Activated naive CD4-positive, alpha-beta T cell treated with anti-CD3 and anti-CD28 coated beads for 36 hours (primary cell): ENCODE measurements around the gene CREB3L1. TPM values are rescaled to one million over a fixed set of nuclear protein-coding genes. Genes with fewer than 3 reads are reported as not detected.

Source experiments
- CTCF ChIA-PET: fragments of 350-600 bp; sonication (Branson Sonifier 250); formaldehyde crosslinking; loops from one replicate; lab custom pipeline; 2021; ENCODE audit warnings: antibody characterized with exemption; lab: Charles Lee
- DNase-seq: peaks from one replicate; pipeline ENCODE4 v3.0.0-alpha.2; 2020
- H3K27ac Mint-ChIP-seq: one replicate; pipeline ENCODE4 v1.8.0; 2021; ENCODE audit warnings: mild to moderate bottlenecking, mixed read lengths
- H3K27me3 Mint-ChIP-seq: one replicate; pipeline ENCODE4 v1.8.0; 2021; ENCODE audit warnings: low read depth, mixed read lengths
- H3K36me3 Mint-ChIP-seq: one replicate; pipeline ENCODE4 v1.8.0; 2021; ENCODE audit warnings: low read depth, mixed read lengths
- H3K4me1 Mint-ChIP-seq: one replicate; pipeline ENCODE4 v1.8.0; 2021; ENCODE audit warnings: low read depth, mixed read lengths
- H3K4me3 Mint-ChIP-seq: one replicate; pipeline ENCODE4 v1.8.0; 2021; ENCODE audit warnings: mild to moderate bottlenecking, moderate library complexity, mixed read lengths
- H3K9me3 Mint-ChIP-seq: one replicate; pipeline ENCODE4 v1.8.0; 2021; ENCODE audit warnings: mixed read lengths
- intact Hi-C: fragments of 100-400 bp; cut with micrococcal nuclease; formaldehyde crosslinking; loops from one replicate; pipeline ENCODE4 v1.15.1; 2023
- total RNA-seq, 2 experiments: library from RNA; stranded (reverse); gene quantifications; one replicate each; pipeline ENCODE4 v1.2.3, GENCODE V29; 2021

Gene CREB3L1
- total RNA-seq, 2 experiments from 2014 or later = 0.12 TPM

DNA sequence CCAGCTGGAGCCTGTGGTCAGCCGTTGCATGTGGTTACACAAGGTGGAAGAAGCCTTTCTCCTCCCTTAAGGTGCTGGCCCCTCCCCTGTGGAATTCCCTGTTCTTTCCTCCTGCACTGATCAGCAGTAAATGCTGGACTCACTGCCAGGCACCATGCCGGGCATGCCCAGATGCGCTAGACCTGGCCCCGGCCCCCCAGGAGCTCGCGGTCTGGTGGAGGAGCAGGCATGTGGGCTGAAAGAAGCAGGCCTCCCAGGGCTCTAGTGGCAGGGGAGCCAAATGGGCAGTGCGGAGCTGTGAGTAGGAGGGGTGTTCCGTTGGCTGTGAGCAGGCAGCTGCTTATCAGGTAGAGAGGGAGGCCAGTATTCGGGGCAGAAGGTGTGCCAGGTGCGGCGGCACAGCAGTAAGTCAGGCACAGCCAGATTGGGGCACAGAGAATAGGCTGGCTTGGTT is 80.0 kb downstream of the CREB3L1 start:
- H3K27me3 Mint-ChIP-seq = no peaks in the 10 kb centered on the region
- CTCF ChIA-PET = interaction anchor here (0.6 to 1.1 kb wide), 4 partner anchors 9 to 915 kb away, joined by 3 to 5 read pairs (median 4); no protein-coding TSS in a partner anchor
- intact Hi-C loops = no loop called here
- H3K9me3 Mint-ChIP-seq = no peaks in the 10 kb centered on the region
- no peak for DNase-seq
- peak overlapping the region; percentile 68 for H3K27ac Mint-ChIP-seq
- peaks cover 70% of the 10 kb centered on the region for H3K4me1 Mint-ChIP-seq
- no peak overlapping the region for H3K4me3 Mint-ChIP-seq
- no peaks in the 10 kb centered on the region for H3K36me3 Mint-ChIP-seq

DNA sequence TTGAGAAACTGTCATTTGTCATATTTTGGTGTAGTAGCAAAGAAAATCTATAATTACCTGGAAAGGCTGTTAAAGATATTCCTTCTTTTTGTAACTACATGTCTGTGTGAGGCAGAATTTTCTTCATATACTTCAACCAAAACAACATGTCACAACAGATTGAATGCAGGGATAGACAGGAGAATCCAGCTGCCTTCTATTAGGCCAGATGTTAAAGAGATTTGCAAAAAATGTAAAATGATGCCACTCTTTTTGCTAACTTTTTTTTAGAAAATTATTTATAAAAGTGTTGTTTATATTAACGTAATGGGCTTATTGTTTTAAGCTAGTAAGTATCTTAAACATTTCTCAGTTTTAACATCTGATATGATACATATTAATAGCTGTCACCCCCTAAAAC is 82.5 kb downstream of the CREB3L1 start:
- no peak for DNase-seq
- Mint-ChIP-seq H3K4me3 (no peak overlapping the region), H3K4me1 (peaks cover 65% of the 10 kb centered on the region), H3K27ac (peak overlapping the region; percentile 95), H3K27me3 (no peaks in the 10 kb centered on the region), H3K9me3 (no peaks in the 10 kb centered on the region), H3K36me3 (peaks cover 3% of the 10 kb centered on the region)
- CTCF ChIA-PET = interaction anchor here (1.0 to 15.3 kb wide), 5 partner anchors 9 to 51 kb away, joined by 3 to 368 read pairs (median 8); partner anchors contain the start of gene DGKZ
- intact Hi-C loops = loop anchor here (2.0 kb wide), 1 partner anchor 13 kb away; the partner anchor contains the start of gene DGKZ

DNA sequence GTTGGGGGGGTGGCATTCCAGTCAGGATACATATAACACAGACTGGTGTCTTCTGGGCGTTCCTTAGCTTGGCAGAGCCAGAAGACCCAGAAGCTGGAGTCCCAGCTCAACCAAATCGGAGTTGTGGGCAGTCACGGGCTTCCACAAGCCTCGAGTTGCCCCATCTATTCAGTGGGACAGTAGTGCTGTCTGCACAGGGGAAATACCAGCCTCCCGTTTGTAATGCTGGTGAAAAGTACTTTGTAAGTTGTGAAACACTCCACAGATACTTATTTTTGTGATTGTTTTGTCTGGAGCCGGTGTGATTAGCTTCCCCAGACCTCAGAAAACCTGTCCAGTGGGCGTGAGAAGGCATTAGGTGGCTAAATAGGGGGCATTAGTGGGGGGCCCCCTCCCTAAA is 83.4 kb downstream of the CREB3L1 start:
- Mint-ChIP-seq H3K27ac (peak overlapping the region; percentile 95), H3K4me1 (peaks cover 64% of the 10 kb centered on the region), H3K4me3 (peak overlapping the region; percentile 78), H3K36me3 (peaks cover 3% of the 10 kb centered on the region), H3K27me3 (no peaks in the 10 kb centered on the region), H3K9me3 (no peaks in the 10 kb centered on the region)
- intact Hi-C loops = loop anchor here (1.0 to 2.0 kb wide), 2 partner anchors 9 to 14 kb away; partner anchors contain the start of gene DGKZ
- no peak for DNase-seq
- CTCF ChIA-PET = interaction anchor here (0.8 to 15.3 kb wide), 9 partner anchors 8 to 122 kb away, joined by 3 to 368 read pairs (median 5); partner anchors contain the start of gene DGKZ

DNA sequence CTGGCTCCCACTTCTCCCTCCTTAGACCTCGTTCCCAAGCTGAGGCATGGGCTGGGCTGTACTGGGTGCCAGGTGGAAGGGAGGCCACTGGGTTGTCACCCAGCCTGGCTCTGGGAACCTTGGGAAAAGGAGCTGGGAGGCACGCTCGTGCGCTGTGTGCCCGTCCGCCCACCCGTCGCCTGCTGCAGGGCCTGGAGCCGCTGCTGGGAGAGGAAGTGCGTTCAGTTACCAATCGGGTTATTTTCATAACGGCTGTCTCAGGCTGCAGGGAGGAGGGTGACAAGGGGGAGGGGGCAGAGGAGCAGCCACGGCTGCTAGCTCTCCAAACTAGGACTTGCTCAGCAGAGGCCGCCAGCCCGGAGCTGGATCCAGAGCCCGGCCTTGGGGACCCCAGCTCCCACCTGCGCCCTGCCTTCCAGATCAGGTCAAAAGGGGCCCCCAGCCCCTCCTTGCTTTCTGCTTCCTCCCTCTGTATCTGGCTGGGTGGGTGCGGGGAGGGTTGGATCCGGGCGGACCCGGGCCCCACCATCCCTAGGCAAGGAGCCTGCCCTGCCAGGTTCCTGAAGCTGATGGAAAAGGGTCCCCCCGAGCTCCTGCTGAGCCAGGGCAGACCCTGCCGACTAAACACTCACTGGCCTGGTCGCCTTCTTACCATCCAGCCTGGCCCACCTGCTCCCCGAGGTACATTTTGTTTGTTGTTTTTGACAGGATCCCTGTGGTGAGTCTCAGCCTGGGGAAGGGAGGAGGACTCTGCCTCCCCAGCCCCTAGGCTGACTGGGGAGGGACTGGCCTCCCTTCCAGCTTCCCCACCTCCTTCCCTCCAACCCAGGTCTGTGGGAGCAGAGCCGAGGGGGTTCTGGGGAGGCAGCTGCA is 84.1 kb downstream of the CREB3L1 start:
- CTCF ChIA-PET = interaction anchor here (0.5 to 15.3 kb wide), 9 partner anchors 12 to 214 kb away, joined by 3 to 368 read pairs (median 5); partner anchors contain the start of gene DGKZ
- DNase-seq = peak; percentile 87
- no peaks in the 10 kb centered on the region for H3K27me3 Mint-ChIP-seq
- peaks cover 3% of the 10 kb centered on the region for H3K36me3 Mint-ChIP-seq
- intact Hi-C loops = loop anchor here (1.0 to 2.0 kb wide), 2 partner anchors 9 to 15 kb away; partner anchors contain the start of gene DGKZ
- peaks cover 58% of the 10 kb centered on the region for H3K4me1 Mint-ChIP-seq
- peak overlapping the region; percentile 95 for H3K27ac Mint-ChIP-seq
- peak overlapping the region; percentile 78 for H3K4me3 Mint-ChIP-seq
- H3K9me3 Mint-ChIP-seq = no peaks in the 10 kb centered on the region

DNA sequence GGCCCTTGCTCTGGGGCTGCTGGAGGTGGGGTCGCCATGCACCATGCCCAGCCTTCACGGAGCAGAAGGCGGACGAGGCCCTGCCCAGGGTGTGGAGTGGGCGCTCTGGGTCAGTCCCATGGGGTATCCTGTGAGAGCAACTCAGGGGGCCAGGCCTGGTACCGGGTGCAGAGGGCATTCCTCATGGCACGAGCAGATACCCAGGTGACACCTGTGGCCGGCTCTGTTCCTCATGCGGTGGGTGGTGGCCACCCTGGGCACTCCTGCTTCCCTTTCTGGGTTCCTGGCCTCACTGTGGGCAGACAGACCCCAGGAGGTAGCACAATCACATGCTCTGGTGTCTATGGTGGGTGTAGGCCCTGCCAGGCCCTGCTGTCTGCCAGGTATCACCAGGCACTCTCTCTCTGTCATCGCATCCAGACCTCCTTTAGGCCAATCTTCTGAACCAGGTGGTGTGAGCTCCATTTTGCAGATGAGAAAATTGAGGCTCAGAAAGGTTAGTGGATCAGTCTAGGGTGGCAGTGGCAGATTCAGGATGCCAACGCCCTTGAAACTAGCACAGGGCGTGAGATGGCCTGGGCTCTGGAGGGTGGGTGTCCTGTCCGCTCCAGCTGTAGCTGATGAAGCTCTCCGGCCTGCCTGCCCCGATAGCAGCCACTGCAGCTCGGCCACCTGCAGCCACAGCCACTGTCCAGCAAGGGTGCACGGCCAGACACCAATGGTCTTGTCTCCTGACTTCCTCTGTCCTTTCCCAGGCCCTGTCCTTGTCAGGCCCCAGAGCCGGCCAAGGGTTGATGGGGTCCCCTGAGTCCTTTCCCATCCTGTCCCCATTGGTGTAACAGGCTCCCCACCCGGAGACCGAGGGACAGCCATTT is 84.9 kb downstream of the CREB3L1 start:
- Mint-ChIP-seq H3K4me1 (peaks cover 56% of the 10 kb centered on the region), H3K36me3 (peaks cover 3% of the 10 kb centered on the region), H3K4me3 (peak overlapping the region; percentile 78), H3K27me3 (no peaks in the 10 kb centered on the region), H3K9me3 (no peaks in the 10 kb centered on the region), H3K27ac (peak overlapping the region; percentile 95)
- DNase-seq = no peak
- CTCF ChIA-PET = interaction anchor here (1.3 to 15.3 kb wide), 2 partner anchors 12 to 48 kb away, joined by 10 to 368 read pairs; partner anchors contain the start of gene DGKZ
- intact Hi-C loops = no loop called here

DNA sequence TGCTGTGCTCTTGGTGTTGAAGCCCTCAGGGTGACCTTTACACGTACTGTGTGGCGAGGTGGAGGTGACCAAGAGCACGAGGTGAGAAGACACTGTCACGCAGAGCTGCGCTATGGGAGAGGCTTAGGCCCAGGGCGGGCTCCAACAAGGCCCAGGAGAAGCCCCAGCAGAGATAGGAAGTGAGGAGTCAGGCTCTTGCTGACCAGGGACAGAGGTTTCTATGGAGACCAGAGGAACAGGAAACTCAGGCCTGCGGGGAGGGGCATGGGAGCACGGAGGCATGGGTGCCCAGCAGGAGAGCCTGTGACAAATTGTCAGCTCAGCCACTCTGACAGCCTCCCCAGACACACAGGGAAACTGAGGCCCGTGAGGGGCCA is 85.6 kb downstream of the CREB3L1 start:
- intact Hi-C loops = no loop called here
- Mint-ChIP-seq H3K4me1 (peaks cover 52% of the 10 kb centered on the region), H3K4me3 (peak overlapping the region; percentile 78), H3K27me3 (no peaks in the 10 kb centered on the region), H3K36me3 (peaks cover 3% of the 10 kb centered on the region), H3K9me3 (no peaks in the 10 kb centered on the region), H3K27ac (peak overlapping the region; percentile 95)
- CTCF ChIA-PET = interaction anchor here (1.0 to 15.3 kb wide), 2 partner anchors 13 to 26 kb away, joined by 3 to 368 read pairs; partner anchors contain the start of gene DGKZ
- DNase-seq = no peak

DNA sequence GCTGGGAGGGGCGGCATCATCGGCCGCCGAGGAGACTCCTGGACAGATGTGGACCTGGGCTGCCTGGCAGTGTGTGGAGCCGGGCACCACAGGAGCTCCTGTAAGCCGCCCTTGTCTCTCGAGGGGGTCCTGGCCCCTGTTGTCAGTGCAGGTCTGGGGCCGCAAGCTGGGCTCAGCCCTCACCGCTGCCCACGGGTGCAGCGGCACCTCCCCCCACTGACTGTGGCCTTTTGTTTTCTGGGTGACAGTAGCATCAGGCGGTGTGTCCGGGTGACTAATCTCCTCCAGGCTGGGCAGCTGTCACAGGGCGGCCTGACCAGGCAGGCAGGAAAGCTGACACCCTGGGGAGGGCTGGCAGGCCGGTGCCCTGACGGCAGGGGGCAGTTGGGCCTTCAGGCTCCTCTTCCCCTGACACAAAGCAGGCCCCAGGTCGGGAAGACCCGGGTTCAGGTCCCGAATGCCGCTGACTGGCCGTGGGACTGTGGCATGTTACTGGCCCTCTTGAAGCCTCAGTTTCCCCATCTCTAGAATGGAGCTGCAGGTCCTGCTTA is 86.1 kb downstream of the CREB3L1 start:
- H3K4me3 Mint-ChIP-seq = no peak overlapping the region
- H3K27me3 Mint-ChIP-seq = no peaks in the 10 kb centered on the region
- intact Hi-C loops = no loop called here
- CTCF ChIA-PET = interaction anchor here (0.6 to 15.3 kb wide), 3 partner anchors 14 to 174 kb away, joined by 3 to 368 read pairs (median 3); partner anchors contain the start of gene DGKZ
- H3K9me3 Mint-ChIP-seq = no peaks in the 10 kb centered on the region
- H3K36me3 Mint-ChIP-seq = peaks cover 6% of the 10 kb centered on the region
- H3K27ac Mint-ChIP-seq = no peak overlapping the region
- peaks cover 49% of the 10 kb centered on the region for H3K4me1 Mint-ChIP-seq
- no peak for DNase-seq

DNA sequence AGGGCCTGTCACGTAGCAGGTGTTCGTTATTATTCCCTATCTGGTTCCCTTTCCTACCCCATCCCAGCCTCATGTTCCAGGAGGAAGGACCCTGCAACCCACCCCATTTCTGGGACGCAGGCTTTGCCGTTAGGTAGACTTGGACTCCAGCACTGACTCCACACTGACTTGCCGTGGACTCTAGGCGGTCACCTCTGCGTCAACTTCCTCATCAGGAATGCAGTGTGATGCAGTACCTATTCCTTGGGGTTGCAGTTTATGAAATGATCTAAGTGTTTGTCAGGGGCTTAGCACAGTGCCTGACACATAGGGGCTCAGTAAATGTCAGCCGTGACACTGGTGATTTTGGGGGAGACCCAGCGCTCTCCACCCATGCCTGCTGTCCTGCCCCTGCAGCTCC is 86.6 kb downstream of the CREB3L1 start:
- intact Hi-C loops = no loop called here
- Mint-ChIP-seq H3K4me1 (peaks cover 49% of the 10 kb centered on the region), H3K4me3 (no peak overlapping the region), H3K27me3 (no peaks in the 10 kb centered on the region), H3K9me3 (no peaks in the 10 kb centered on the region), H3K27ac (peak overlapping the region; percentile 16), H3K36me3 (peaks cover 8% of the 10 kb centered on the region)
- CTCF ChIA-PET = interaction anchor here (0.6 to 15.3 kb wide), 5 partner anchors 14 to 173 kb away, joined by 3 to 368 read pairs (median 5); partner anchors contain the start of gene DGKZ
- DNase-seq = no peak

DNA sequence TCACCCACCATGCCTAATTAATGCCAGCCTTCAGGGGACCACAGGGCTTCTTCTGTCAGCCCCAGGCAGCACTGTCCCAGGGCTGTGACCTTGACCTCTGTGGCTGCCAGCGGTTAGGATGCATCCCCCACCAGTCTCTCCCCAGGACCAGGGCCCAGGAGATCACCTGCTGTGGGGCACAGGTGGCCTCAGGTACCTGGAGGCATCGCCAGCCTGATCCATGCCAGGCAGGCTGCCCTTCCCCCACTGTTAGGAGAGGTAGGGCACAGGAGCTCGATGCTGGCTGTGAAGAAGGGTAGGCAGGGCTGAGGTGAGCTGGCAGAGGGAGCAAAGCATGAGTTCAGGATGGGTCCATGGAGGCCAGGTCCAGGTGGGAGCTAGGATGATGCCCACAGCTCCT is 87.3 kb downstream of the CREB3L1 start:
- Mint-ChIP-seq H3K9me3 (no peaks in the 10 kb centered on the region), H3K36me3 (peaks cover 11% of the 10 kb centered on the region), H3K4me1 (peaks cover 48% of the 10 kb centered on the region), H3K27me3 (no peaks in the 10 kb centered on the region), H3K4me3 (no peak overlapping the region), H3K27ac (peak overlapping the region; percentile 47)
- DNase-seq = no peak
- intact Hi-C loops = no loop called here
- CTCF ChIA-PET = interaction anchor here (1.4 to 15.3 kb wide), 5 partner anchors 13 to 125 kb away, joined by 3 to 368 read pairs (median 5); partner anchors contain the start of gene DGKZ

DNA sequence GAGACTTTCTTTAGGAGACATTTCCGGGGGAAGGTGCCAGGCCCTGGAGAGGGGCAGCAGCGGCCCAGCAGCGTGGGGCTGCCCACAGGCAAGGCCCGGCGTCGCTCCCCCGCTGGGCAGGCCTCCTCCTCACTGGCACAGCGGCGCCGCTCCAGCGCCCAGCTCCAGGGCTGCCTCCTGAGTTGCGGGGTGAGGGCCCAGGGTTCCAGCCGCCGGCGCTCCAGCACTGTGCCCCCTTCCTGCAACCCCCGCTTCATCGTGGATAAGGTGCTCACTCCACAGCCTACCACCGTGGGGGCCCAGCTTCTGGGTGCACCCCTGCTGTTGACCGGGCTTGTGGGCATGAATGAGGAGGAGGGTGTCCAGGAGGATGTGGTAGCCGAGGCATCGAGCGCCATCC is 88.8 kb downstream of the CREB3L1 start:
- peaks cover 16% of the 10 kb centered on the region for H3K36me3 Mint-ChIP-seq
- H3K4me1 Mint-ChIP-seq = peaks cover 36% of the 10 kb centered on the region
- no peaks in the 10 kb centered on the region for H3K9me3 Mint-ChIP-seq
- CTCF ChIA-PET = interaction anchor here (1.0 to 15.3 kb wide), 8 partner anchors 9 to 127 kb away, joined by 4 to 368 read pairs (median 7); partner anchors contain the start of gene DGKZ
- no peak overlapping the region for H3K4me3 Mint-ChIP-seq
- DNase-seq = no peak
- H3K27me3 Mint-ChIP-seq = no peaks in the 10 kb centered on the region
- no peak overlapping the region for H3K27ac Mint-ChIP-seq
- intact Hi-C loops = no loop called here

DNA sequence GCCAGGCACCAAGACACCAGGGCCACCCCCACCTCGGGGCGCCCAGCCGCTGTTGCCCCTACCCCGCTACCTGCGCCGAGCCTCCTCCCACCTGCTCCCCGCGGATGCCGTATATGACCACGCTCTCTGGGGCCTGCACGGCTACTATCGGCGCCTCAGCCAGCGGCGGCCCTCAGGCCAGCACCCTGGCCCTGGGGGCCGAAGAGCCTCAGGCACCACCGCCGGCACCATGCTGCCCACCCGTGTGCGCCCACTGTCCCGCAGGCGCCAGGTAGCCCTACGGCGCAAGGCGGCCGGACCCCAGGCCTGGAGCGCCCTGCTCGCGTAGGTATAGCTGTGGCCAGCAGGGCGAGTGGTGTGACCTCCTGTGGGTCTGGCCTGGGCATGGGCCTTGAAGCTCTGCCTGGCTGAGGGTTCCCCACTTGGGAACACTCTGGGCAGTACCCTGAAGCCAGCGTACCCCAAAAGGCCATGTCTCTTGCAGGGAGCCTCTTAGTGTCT is 89.2 kb downstream of the CREB3L1 start:
- peaks cover 33% of the 10 kb centered on the region for H3K4me1 Mint-ChIP-seq
- no peak overlapping the region for H3K4me3 Mint-ChIP-seq
- CTCF ChIA-PET = interaction anchor here (1.0 to 15.3 kb wide), 8 partner anchors 9 to 127 kb away, joined by 4 to 368 read pairs (median 7); partner anchors contain the start of gene DGKZ
- H3K36me3 Mint-ChIP-seq = peaks cover 16% of the 10 kb centered on the region
- H3K27me3 Mint-ChIP-seq = no peaks in the 10 kb centered on the region
- intact Hi-C loops = loop anchor here (1.0 kb wide), 4 partner anchors 14 to 172 kb away; no protein-coding TSS in a partner anchor
- peak overlapping the region; percentile 80 for H3K27ac Mint-ChIP-seq
- DNase-seq = no peak
- no peaks in the 10 kb centered on the region for H3K9me3 Mint-ChIP-seq
